SK-N-SH (cell line): ENCODE data around the gene UBE3B. TPM values are rescaled to one million over a fixed set of nuclear protein-coding genes. Genes with fewer than 3 reads are reported as not detected.

Experiments
- CTCF ChIA-PET: fragments of 300-600, 350-600 bp; formaldehyde crosslinking; extraction: SDS; loops from one replicate; lab custom pipeline; 2021; lab: Yijun Ruan, JAX
- POLR2A ChIA-PET: fragments of 350-600 bp; sonication (Branson Sonifier 250); formaldehyde crosslinking; extraction: SDS; loops from one replicate; lab custom pipeline; 2020; ENCODE audit warnings: antibody characterized with exemption, inconsistent platforms; lab: Yijun Ruan, JAX
- DNase-seq: peaks from one replicate; pipeline ENCODE4 v3.0.0; 2012
- H2AFZ ChIP-seq: fragments of 200-600 bp; sonication (generic); 2 replicates; pipeline ENCODE4 v1.8.1; 2016; ENCODE audit warnings: antibody characterized with exemption, mild to moderate bottlenecking, low read depth
- H3F3A ChIP-seq: fragments of 200-600 bp; sonication (generic); replicated peaks from 2 replicates; pipeline ENCODE3; 2016; ENCODE audit warnings: antibody characterized with exemption, mild to moderate bottlenecking; ENCODE audit not compliant: insufficient read depth
- H3K27ac ChIP-seq, 2 experiments: fragments of 200-500 bp in 1 of 2; fragments of 200-600 bp in 1 of 2; sonication (Bioruptor generic) in 1 of 2; sonication (generic), shearing (Covaris generic) in 1 of 2; 2 replicates each; pipeline versions ENCODE4 v1.5.1 to v1.6.1; 2014 to 2016; ENCODE audit warnings: low read depth in 2 of 2, inconsistent platforms in 1 of 2, low read length in 1 of 2, mild to moderate bottlenecking in 1 of 2, mixed read lengths in 1 of 2
- H3K27me3 ChIP-seq: fragments of 200-600 bp; sonication (generic), shearing (Covaris generic); 2 replicates; pipeline ENCODE4 v1.6.1; 2016; ENCODE audit warnings: mixed run types; ENCODE audit not compliant: insufficient read depth
- H3K36me3 ChIP-seq, 2 experiments: fragments of 200-500 bp in 1 of 2; fragments of 200-600 bp in 1 of 2; sonication (Bioruptor generic) in 1 of 2; sonication (generic) in 1 of 2; replicated peaks in 1 of 2; 2 replicates each; pipeline versions ENCODE3 to v1.5.1; 2014 to 2016; ENCODE audit warnings: low read length in 1 of 2, mild to moderate bottlenecking in 1 of 2; ENCODE audit not compliant: insufficient read depth in 2 of 2, control insufficient read depth in 1 of 2
- H3K4me1 ChIP-seq, 2 experiments: fragments of 200-500 bp in 1 of 2; fragments of 200-600 bp in 1 of 2; sonication (Bioruptor generic) in 1 of 2; sonication (generic), shearing (Covaris generic) in 1 of 2; 2 replicates each; pipeline versions ENCODE4 v1.5.1 to v1.6.1; 2014 to 2016; ENCODE audit warnings: low read depth in 1 of 2, low read length in 1 of 2, mixed run types in 1 of 2; ENCODE audit not compliant: insufficient read depth in 2 of 2, control insufficient read depth in 1 of 2
- H3K4me2 ChIP-seq: fragments of 200-600 bp; sonication (generic), shearing (Covaris generic); 2 replicates; pipeline ENCODE4 v1.6.1; 2017; ENCODE audit warnings: mixed run types
- H3K4me3 ChIP-seq, 2 experiments: fragments of 200-500 bp in 1 of 2; fragments of 200-600 bp in 1 of 2; sonication (Bioruptor generic) in 1 of 2; sonication (generic), shearing (Covaris generic) in 1 of 2; 2 replicates each; pipeline versions ENCODE4 v1.5.1 to v1.8.1; 2014 to 2016; ENCODE audit warnings: low read depth in 2 of 2, inconsistent platforms in 1 of 2, low read length in 1 of 2, mild to moderate bottlenecking in 1 of 2, mixed read lengths in 1 of 2, moderate library complexity in 1 of 2
- H3K79me2 ChIP-seq: fragments of 200-600 bp; sonication (generic); 2 replicates; pipeline ENCODE4 v1.8.1; 2017; ENCODE audit warnings: mild to moderate bottlenecking; ENCODE audit not compliant: insufficient read depth
- H3K9ac ChIP-seq: fragments of 200-600 bp; sonication (generic); 2 replicates; pipeline ENCODE4 v1.6.1; 2017; ENCODE audit warnings: mixed run types
- H3K9me2 ChIP-seq: fragments of 200-600 bp; sonication (generic); 2 replicates; pipeline ENCODE4 v1.6.1; 2017; ENCODE audit warnings: mixed run types
- H3K9me3 ChIP-seq: fragments of 200-600 bp; sonication (generic); 2 replicates; pipeline ENCODE4 v1.6.1; 2017; ENCODE audit warnings: mixed run types, mild to moderate bottlenecking, moderate library complexity
- H4K20me1 ChIP-seq: fragments of 200-600 bp; sonication (generic); 2 replicates; pipeline ENCODE4 v1.6.1; 2017; ENCODE audit warnings: mild to moderate bottlenecking, mixed run types; ENCODE audit not compliant: insufficient read depth
- CHD2 ChIP-seq: fragments of 150-350 bp; IDR thresholded peaks from 2 replicates; pipeline ENCODE4 v1.6.1; 2018; ENCODE audit warnings: low read length; ENCODE audit not compliant: partially characterized antibody
- ELF1 ChIP-seq: IDR thresholded peaks from 2 replicates; pipeline ENCODE4 v1.4.0; 2012
- FOSL2 ChIP-seq: IDR thresholded peaks from 2 replicates; pipeline ENCODE4 v1.4.0; 2012; ENCODE audit warnings: low read depth, mild to moderate bottlenecking, moderate library complexity, borderline replicate concordance
- FOXJ3 ChIP-seq: sonication (generic); formaldehyde crosslinking; IDR thresholded peaks from 2 replicates; pipeline ENCODE4 v1.5.1; 2020; ENCODE audit warnings: mild to moderate bottlenecking, missing genetic modification reagents
- MAX ChIP-seq: IDR thresholded peaks from 2 replicates; pipeline ENCODE4 v1.4.0; 2012; ENCODE audit warnings: low read depth
- MXI1 ChIP-seq: IDR thresholded peaks from 2 replicates; pipeline ENCODE4 v1.6.1; 2012; ENCODE audit warnings: mild to moderate bottlenecking, low read depth, low read length, improper control_type of control experiment
- NFIC ChIP-seq: IDR thresholded peaks from 2 replicates; pipeline ENCODE4 v1.4.0; 2012; ENCODE audit warnings: borderline replicate concordance
- POLR2AphosphoS5 ChIP-seq: IDR thresholded peaks from 2 replicates; pipeline ENCODE4 v1.6.1; 2012; ENCODE audit warnings: low read depth, low read length
- RCOR1 ChIP-seq: fragments of 150-350 bp; IDR thresholded peaks from 2 replicates; pipeline ENCODE4 v1.6.1; 2017; ENCODE audit warnings: antibody characterized with exemption, low read length
- RXRA ChIP-seq: IDR thresholded peaks from 2 replicates; pipeline ENCODE4 v1.4.0; 2012; ENCODE audit warnings: low read depth, mild to moderate bottlenecking, borderline replicate concordance
- SIN3A ChIP-seq: IDR thresholded peaks from 2 replicates; pipeline ENCODE4 v1.6.1; 2012; ENCODE audit warnings: low read depth, mild to moderate bottlenecking, low read length, moderate library complexity, borderline replicate concordance
- SMC3 ChIP-seq: IDR thresholded peaks from 2 replicates; pipeline ENCODE4 v1.6.1; 2012; ENCODE audit warnings: low read depth, low read length, improper control_type of control experiment
- TAF1 ChIP-seq: IDR thresholded peaks from 2 replicates; pipeline ENCODE4 v1.6.1; 2012; ENCODE audit warnings: low read depth, mild to moderate bottlenecking, low read length, moderate library complexity, borderline replicate concordance
- TCF12 ChIP-seq: IDR thresholded peaks from 2 replicates; pipeline ENCODE4 v1.4.0; 2012
- TEAD4 ChIP-seq: IDR thresholded peaks from 2 replicates; pipeline ENCODE4 v1.4.0; 2012; ENCODE audit warnings: mild to moderate bottlenecking, borderline replicate concordance; ENCODE audit not compliant: insufficient read depth
- USF1 ChIP-seq: IDR thresholded peaks from 2 replicates; pipeline ENCODE4 v1.4.0; 2012; ENCODE audit warnings: low read depth, borderline replicate concordance
- YY1 ChIP-seq: IDR thresholded peaks from 2 replicates; pipeline ENCODE4 v1.4.0; 2012; ENCODE audit warnings: low read depth, mild to moderate bottlenecking
- ZBTB33 ChIP-seq: IDR thresholded peaks from 2 replicates; pipeline ENCODE4 v1.4.0; 2012; ENCODE audit warnings: low read depth, borderline replicate concordance
- WGBS: methylation state at CpG from one replicate; pipeline ENCODE4 v1.1.6; 2017; ENCODE audit warnings: low lambda C conversion rate; 5-methylcytosine and 5-hydroxymethylcytosine counted together
- polyA plus RNA-seq, 3 experiments: library from polyadenylated mRNA; depleted of rRNA; stranded (reverse); fragments of >200 nt; gene quantifications; 2 replicates each; pipeline ENCODE4 v1.2.3, GENCODE V29; 2012

The UBE3B gene
- polyA plus RNA-seq, 1 of the 3 experiments (the other 2 are of a cell fraction), result 28.6 TPM

GRCh38 chr12:109512608-109513007 lies 35.2 kb downstream of the UBE3B start:
- H3K4me3 ChIP-seq, result no peak overlapping the region
- peaks cover 26 to 79% of the 10 kb centered on the region in 2 experiments for H3K36me3 ChIP-seq
- CTCF ChIA-PET, result interaction anchor here (1.0 to 1.5 kb wide), 4 partner anchors 58 to 333 kb away, joined by 3 to 4 read pairs (median 3); no protein-coding TSS in a partner anchor
- no peak overlapping the region for H3K9ac ChIP-seq
- WGBS, result 88% methylated on average over 1 of the region's 1 CpG
- H3K79me2 ChIP-seq, result no peaks in the 10 kb centered on the region
- no peaks in the 10 kb centered on the region for H3K27me3 ChIP-seq
- TF ChIP-seq SMC3, result no peak
- no peak for TF ChIP-seq ELF1
- no peak for TF ChIP-seq FOXJ3 (CRISPR knock-in tag)
- no peak for TF ChIP-seq TCF12
- no peak for TF ChIP-seq ZBTB33
- TF ChIP-seq NFIC, result no peak
- TF ChIP-seq TEAD4, result no peak
- no peak for TF ChIP-seq MAX
- no peak for TF ChIP-seq TAF1
- no peak for TF ChIP-seq YY1
- TF ChIP-seq POLR2AphosphoS5, result no peak
- TF ChIP-seq RXRA, result no peak
- no peak for TF ChIP-seq SIN3A
- no peak for TF ChIP-seq USF1
- no peak for TF ChIP-seq FOSL2
- TF ChIP-seq MXI1, result no peak
- no peak for TF ChIP-seq CHD2
- no peak for TF ChIP-seq RCOR1
- no peaks in the 10 kb centered on the region for H3K9me3 ChIP-seq
- POLR2A ChIA-PET, result no interaction called here
- H3K4me2 ChIP-seq, result no peak overlapping the region
- H3K27ac ChIP-seq, result no peak overlapping the region
- no peaks in the 10 kb centered on the region for H3K9me2 ChIP-seq
- no peaks in the 10 kb centered on the region for H3F3A ChIP-seq
- no peaks in the 10 kb centered on the region; a peak in 1 of 4 replicates for H3K4me1 ChIP-seq
- no peak overlapping the region for H2AFZ ChIP-seq
- no peak for DNase-seq
- H4K20me1 ChIP-seq, result no peaks in the 10 kb centered on the region
